DMS 273 treated with DMSO at 0.1 percent for 48 hours (cell line): ENCODE measurements around the gene SAMD3.
"Not testable (repeated sequence)": the region's sequence is repeated elsewhere in the genome, so short reads cannot be mapped to it uniquely, and the experiment has no call there.

Experiments
- DNase-seq: peaks from one replicate; lab custom pipeline; 2025; lab: John Stamatoyannopoulos, UW

SAMD3 gene, protein sequence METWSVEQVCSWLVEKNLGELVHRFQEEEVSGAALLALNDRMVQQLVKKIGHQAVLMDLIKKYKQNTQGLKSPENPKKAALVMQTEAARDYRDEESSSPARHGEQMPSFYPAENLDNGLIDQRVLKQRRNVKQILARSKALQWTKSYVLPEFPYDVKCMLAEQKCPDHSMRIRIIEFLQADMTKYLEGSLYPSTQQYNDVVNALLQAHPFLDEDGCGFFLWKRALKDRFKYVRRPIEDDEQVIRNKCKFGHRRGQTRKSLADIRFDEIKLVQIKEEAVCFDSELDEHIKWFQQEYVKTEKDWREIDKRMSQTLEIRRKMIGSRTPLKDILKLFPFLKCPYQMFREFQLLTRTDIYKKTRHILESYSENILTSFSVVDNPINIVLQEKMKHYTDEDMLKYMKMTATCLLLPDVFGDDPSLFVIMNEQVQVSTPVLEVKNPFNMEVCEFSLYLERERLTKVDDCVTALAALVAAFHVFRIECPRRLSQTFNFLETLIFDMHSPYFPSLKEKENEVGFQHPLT

DNA sequence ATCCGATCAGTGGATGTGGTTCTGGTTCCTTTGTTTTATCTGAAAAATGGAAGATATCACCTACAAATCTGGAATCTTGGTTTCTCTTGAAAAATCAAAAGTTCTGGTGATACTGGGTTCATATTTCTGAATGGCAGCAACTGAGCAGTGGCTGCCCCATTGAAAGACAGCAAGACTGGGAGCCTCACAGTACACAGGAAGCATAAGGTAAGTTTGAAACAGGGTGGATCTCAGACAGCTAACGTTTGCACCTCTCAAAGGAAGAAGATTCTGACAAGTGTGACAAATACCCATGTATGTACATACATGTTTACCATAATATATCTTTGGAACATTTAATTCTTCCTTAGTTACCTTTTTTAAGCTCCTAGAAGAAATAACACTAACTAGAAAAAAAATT lies at the start of gene SAMD3:
Gene SAMD3 (minus strand): TSS at position 177 of the 400 bp plus-strand sequence. CDS start 7,678 bp downstream, outside the sequence.
- no peak for DNase-seq

DNA sequence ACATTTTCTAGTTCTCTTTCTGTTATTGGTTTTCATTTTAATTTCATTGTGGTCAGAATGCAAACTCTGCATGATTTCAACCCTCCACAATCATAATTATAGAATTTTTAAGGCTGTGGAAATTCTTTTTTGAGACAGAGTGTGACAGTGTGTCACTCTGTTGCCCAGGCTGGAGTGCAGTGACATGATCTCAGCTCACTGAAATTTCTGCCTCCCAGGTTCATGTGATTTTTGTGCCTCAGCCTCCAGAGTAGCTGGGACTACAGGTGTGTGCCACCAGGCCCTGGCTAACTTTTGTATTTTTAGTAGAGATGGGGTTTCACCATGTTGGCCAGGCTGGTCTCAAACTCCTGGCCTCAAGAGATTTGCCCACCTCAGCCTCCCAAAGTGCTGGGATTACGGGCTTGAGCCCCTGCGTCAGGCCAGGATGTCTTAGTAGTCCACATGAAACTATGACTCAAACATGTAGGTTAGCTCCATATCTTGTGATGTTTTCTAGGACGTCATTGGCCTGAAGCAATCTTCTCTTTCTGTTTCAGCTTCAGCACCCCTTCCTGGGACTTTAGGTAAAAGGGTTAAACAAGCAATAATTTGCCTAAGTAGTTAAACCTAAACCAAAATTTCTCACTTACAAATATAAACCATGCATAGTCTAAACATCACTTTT lies 47.4 kb upstream of the SAMD3 start:
- no peak for DNase-seq

DNA sequence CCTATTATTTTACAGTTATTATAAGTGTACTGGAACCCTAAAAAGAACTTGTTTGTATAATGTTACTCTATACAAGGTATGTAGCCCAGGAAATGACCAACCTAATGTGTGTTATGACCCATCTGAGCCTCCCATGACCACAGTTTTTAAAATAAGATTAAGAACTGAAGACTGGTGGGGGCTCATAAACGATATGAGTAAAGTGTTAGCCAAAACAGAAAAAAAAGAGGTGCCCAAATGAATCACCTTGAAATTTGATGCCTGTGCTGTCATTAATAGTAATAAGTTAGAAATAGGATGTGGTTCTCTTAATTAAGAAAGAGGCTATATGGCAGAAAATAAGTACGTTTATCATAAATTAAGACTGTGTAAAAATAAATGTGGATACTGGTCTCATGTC lies 42.8 kb upstream of the SAMD3 start:
- DNase-seq, result not testable (repeated sequence)

DNA sequence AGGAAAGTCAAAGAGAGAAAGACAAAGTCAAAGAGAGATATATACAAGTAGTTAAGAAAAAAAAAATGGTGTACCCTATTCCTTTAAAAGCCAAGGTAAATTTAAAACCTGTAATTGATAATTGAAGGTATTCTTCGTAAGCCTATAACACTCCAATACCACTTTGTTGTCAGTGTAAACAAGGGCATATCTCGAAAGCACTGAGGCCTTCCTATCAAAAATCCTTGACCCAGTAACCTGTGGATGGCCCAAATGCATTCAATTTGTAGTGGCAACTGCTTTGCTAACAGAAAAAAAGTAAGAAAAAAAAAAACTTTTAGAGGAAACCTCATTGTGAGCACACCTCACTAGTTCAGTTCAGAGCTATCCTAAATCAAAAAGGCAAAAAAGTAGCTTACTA lies 39.3 kb upstream of the SAMD3 start:
- DNase-seq, result no peak

DNA sequence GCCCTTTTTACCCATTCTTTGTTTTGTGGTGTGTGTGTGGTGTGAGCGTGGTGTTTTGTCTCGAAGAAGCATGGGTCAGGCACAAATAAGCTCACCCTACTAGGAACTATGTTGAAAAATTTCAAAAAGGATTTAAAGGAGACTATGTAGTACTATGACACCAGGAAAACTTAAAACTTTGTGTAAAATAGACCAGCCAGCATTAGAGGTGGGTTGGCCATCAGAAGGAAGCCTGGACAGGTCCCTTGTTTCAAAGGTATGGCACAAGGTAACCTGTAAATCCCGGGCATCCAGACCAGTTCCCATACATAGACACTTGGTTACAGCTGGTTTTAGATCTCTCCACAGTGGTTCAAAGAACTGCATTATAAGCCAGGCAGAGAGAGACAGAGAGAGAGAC lies 38.8 kb upstream of the SAMD3 start:
- not testable (repeated sequence) for DNase-seq

DNA sequence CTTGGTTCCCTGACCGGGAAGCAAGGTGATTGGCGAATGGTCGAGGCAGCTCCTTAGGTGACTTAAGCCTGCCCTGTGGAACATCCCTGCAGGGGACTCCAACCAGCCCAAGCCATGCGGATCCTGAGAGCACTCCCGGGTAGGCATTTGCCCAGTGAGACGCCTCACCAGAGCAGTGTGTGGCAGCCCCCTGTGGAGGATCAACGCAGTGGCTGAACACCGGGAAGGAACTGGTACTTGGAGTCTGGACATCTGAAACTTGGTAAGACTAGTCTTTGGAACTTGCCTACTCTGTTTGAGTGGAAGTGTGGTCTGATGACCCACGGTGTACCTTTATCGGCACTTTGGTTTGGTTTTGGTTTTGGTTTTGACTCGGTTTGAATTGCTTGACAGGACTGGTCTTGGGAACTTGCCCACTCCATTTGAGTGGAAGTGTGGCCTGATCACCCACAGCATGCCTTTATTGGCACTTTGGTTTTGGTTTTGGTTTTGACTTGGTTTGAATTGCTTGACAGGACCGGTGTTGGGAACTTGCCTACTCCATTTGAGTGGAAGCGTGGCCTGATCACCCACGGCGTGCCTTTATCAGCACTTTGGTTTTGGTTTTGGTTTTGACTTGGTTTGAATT lies 38.0 kb upstream of the SAMD3 start:
- DNase-seq, result not testable (repeated sequence)

DNA sequence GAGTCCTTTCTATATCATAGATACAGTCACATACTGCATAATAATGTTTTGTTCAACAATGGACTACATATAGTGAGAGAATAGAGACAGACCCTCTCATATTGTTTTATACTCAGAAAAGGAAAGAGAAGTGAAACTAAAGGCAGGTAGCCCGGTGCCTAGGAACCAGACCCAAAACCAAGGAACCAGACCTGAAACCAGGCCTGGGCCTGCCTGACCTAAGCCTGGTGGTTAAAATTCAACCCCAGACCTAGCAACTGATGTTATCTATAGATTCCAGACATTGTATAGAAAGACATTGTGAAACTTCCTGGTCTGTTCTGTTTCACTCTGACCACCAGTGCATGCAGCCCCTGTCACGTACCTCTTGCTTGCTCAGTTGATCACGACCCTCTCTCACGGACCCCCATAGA lies 37.3 kb upstream of the SAMD3 start:
- not testable (repeated sequence) for DNase-seq

DNA sequence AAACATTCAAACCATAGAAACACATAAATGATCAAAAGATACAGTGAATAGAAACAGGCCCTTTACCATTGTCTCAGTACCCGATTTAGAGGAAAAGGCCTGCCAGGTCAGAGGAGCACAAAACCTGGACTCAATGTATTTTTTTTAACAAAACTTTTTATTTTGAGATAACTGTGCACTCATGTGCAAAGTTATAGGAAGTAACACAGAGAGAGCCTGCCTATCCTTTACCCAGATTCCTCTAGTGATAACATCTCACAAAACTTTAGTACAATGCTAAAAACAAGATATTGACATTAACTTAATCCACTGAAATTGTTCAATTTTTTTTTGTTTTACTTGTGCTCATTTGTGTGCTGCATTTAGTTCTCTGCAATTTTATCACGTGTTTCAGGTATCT lies 36.8 kb upstream of the SAMD3 start:
- DNase-seq, result no peak

DNA sequence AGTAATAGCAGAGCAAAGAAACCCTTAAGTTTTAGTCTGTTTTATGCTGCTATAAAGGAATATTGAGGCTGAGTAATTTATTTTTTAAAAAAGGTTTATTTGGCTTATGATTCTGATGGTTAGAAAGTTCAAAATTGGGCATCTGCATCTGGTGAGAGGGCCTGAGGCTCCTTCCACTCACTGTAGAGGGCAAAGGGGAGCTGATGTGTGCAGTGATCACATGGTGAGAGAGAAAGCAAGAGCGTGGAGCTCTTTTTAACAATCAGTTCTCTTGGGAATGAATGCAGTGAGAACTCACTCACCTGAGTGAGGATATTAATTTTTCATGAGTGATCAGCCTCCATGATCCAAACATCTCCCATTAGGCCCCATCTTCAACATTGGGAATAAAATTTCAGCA lies 36.4 kb upstream of the SAMD3 start:
- DNase-seq, result no peak

DNA sequence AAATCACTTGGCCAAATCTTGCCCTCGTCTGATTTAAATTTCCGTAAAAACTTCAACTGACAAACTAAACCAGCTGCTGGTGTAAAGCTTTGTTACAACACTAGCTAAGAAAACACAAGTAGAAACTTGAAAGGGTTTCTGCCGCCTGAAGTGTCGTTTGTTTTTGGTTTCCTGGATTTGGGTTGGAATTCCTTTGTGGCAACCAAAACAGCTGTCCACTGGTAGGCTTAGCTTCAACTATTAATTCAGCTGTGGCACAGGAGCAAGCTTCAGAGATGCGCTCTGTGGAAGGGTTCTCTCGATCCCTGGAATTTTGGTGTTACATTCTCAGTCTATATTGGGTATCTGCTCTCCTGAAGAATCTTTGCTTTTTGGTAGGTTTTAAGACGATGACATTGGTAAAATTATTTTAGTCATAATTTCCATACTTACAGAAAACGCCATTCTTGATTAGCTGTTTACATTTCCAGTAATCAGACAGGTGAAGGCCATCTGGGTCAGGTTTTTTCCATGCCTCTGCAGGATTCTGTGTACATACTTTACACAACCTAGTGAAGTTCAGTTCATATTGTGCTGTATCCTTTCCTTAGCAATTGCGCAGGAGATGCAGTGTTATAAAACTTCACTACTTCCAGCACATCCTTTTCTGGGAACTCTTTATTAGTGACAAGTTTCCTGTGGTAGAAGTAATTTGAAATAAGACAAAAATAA lies 29.9 kb upstream of the SAMD3 start:
- DNase-seq, result no peak

DNA sequence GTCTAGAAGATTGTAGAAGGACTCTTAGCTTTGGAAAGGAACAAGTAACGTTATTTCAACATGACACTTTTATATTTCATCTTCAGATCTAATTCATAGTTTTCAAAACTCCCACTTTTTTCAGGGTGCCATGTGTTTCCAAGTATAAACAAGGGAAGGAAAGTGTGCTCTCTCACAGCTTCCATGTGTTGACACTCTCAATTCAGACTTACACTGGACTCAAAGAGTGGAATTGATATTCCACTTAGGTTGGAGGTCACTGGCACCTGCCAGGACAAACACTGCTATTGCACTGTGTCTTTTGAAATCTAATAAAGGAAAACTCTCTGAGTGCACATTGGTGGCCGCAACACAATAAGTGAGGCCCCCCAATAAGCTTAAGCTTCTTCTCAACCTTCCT lies 22.5 kb upstream of the SAMD3 start:
- no peak for DNase-seq

DNA sequence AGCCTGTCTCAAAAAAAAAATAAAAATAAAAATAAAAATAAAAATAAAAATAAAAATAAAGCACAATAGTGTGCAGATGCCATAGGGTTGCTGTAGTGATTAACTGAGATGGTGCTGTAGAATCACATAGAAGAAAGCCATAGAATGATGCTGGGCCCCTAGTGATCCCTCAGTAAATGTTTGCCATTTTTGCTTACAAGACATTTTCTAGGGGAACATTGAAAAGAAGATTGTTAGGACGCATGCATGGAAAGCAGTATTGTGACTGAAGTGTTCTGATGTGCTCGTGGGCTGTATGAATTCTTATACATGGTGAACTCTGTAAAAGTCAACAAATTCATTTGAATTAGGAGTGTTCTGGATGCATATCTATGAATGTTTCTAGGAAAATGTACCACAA lies 22.0 kb upstream of the SAMD3 start:
- DNase-seq, result no peak

DNA sequence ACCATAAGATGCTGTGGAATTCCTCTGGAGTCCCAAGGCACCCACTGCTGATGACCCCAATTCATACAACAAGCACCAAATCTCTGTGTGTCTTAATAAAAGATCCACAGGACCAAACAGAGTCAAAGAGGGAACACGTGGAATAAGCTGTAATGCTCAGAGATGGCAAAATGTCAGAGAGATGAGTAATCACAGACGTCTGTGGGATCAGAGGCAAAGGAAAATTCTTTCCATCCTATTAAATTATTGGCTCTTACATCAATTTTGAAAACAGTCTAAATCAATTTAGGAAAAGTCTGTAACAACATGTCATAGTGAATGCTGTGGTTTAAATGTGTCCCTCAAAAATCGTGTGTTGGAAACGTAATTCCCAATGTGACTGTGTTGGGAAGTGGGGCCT lies 17.5 kb upstream of the SAMD3 start:
- no peak for DNase-seq

DNA sequence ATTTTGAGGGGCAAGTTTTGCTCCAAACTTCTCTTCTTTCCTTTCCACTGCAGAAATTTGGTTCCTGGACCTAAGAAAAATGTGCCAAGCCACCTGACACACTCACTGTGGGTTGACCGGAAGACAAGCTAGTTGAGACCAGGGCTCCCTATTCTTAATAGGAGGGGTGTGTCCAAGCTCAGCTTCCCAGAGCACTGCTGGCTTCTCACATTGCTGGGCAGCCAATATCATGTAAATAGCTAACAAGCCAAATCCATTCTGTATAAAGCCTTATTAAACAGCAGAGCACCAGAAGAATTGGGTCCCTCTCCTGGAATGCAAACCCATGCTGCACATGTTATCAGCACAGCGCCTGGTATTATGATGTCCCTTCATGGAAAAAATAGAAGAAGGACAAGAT lies 17.0 kb upstream of the SAMD3 start:
- no peak for DNase-seq

DNA sequence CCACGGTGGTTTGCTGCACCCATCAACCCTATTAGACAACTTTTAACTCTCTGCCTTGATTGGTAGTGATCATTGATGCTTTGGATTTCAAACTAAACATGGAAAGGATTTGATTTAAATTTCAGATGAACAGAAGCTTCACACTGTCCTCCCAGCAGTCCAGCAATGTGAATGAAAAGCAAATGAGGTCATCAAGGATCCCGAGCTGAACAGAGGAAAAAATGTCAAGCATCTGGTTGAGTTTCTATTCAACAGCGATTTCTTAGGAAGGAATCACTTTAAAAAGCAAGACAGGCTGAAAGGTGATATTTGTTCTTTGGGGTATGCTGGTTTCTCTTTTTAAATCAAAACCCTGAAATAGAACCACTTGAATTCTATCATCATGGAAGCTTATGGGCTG lies 10.6 kb upstream of the SAMD3 start:
- no peak for DNase-seq

DNA sequence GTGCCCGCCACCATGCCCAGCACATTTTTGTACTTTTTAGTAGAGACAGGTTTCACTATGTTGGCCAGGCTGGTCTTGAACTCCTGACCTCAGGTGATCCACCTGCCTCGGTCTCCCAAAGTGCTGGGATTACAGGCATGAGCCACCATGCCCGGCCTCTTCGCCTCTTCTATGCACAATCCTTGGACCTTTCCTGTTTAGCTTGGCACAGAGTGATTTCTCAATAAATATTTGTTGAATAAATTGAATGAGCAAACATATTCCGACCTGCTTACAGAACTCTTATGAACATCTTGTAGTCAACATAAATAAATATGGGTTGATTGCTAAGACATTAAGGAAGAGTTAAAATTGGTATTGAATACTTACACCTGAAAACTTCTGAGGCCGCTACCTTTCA lies 7.8 kb upstream of the SAMD3 start:
- DNase-seq, result not testable (repeated sequence)

DNA sequence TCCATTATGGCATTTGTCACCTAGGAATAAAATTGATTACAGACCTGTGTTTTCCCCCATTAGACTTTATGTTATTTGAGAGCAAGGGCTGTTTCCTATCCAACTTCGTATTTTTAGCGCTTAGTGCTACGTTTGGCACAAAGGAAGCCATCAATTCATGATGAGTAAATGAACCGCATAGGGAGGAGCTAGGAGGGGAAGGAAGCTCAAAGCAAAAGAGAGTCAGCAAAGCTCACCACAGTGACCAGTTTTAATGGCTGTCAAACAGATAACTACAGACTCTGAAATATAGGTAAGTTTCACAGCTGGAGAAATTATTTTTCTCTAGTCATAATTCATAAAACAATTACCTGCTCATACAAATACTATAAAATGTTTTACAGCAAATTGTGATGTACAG lies 6.9 kb upstream of the SAMD3 start:
- DNase-seq, result no peak

DNA sequence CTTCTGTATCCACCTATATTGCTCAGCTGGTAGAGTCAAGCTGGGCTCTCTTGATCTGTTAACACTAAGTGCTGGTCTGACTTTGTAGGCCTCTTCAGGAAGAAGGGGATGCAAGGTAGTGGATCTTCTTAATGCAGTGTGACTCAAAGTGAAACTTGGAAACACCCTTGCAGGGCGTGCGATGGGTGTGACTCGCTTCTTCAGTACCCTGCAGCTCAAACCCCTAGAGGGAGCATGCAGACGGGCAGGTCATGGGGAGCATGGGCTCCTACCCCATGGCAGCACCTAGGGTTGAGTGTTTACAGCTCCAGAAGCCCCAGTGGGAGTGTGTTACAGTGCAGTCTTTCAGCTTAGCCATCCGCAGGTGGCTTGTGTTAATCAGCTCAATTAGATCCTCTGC lies 757 bp upstream of the SAMD3 start:
- DNase-seq, result no peak

DNA sequence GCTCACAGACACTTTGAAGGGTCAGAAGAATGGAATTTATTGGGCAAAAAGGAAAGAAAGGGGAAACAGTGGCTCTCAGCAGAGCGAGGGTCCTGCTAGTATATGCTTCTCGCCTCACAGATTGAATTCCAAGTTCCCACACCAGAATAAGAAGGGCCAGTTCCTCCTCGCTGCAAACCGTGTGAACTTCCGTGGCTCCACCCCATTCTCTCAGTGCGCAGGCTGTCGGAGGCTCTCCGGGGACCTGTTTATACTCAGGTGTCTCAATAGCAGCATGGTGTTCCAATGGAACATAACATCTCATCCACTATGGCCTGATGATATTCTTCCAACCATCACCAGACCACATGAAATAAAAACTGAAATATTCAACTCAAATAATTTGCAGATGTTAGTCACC lies 4.6 kb downstream of the SAMD3 start:
- no peak for DNase-seq

DNA sequence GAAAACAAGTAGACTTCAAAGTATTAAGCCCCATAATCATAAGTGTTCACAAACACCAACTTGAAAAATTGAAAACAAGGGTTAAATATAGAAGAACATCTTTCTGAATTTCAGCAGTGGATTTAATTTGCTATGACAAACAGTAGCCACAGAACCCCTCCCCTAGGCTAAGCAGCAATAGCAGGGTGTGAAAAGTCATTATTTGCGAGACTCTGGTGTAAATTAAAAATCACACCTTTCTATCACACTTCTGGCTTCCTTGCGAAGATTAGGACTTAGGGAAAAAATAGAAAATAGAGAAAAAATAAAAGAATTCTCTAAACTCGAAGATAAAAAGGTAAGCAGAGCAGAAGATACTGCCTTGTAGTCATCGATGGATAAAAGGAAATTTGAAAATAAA lies 6.1 kb downstream of the SAMD3 start:
- no peak for DNase-seq

DNA sequence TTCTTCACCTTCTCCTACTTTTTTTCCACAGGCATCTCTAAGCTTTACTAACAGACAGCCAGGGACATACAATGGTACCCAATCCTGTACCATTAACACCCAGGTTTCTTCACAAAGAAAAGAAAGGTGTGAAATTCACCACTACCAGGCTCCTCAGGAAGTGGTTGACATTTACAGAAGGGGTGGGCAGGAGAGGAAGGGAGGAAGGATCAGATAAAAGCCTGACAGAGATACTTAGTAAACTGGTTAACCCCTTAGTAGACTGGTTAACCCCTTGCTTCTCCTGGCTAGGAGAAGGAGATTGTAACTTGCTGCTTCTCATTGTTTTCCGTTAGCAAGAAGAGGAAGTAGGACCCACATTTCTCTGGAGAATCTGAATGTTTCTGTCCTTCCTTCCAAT lies 7.2 kb downstream of the SAMD3 start:
- no peak for DNase-seq

DNA sequence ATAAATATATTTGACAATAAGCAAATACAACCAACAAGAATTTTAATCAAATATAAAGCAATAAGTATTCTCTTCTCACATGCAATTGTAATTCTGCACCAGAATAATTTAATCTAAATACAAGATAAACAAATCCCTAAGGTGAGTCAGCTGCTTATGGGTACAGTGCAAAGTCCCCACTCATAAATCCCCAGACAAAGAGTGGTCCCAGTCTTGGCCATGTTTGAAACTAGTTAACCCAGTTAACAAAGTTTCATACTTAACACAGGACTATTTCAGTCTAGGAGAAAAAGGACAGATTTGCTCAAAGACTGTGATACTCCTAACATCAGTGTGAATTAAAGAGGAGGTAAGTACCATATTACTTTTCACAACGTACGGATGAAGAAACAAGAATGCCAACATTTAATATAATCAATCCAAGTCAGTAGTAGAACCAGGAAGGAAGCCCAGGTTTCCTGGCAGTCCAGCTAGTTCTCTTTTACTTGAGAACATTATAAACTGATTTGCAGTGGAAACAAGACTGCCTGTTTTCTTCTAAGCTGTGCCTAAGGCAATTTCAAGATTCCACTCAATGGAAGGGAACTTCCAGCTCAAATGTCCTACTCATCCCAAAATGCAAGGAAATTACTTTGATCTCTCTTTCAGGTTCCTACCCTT lies 10.4 kb downstream of the SAMD3 start:
- no peak for DNase-seq
